ENCODE results near the gene SEC24D.

DNA sequence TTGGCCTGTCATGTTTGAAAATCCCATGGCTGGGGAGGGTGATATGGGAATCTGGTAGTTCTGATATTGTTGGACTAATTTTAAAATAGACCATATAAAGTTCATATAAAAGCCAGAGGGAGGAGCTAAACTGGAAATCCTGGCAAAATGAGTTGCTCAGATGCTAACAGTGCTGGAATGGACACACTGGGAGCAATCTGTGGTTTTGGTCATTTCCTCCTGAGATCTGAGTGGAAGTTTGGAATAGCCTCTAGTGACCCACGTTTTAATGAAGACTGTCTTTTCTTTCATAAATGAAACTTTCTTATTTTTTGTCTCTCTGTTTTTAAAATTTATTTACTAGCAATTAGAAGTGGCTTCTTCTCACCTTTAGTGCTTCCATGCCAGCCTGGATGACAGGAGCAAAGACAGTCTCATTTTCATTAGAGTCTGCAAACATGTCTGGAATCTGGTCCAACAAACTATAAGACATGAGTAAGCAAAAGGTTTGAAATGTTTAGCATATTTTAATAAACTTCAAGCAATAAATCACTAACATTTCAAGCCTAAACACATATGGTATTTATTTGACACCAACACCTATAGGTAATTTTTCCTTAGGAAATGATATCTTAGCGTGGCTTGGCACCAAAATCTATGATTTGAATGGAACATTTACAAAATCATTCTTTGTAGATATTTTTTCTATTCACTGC lies 84.2 kb downstream of the SEC24D start:
- TF ChIP-seq, protein P1, sequence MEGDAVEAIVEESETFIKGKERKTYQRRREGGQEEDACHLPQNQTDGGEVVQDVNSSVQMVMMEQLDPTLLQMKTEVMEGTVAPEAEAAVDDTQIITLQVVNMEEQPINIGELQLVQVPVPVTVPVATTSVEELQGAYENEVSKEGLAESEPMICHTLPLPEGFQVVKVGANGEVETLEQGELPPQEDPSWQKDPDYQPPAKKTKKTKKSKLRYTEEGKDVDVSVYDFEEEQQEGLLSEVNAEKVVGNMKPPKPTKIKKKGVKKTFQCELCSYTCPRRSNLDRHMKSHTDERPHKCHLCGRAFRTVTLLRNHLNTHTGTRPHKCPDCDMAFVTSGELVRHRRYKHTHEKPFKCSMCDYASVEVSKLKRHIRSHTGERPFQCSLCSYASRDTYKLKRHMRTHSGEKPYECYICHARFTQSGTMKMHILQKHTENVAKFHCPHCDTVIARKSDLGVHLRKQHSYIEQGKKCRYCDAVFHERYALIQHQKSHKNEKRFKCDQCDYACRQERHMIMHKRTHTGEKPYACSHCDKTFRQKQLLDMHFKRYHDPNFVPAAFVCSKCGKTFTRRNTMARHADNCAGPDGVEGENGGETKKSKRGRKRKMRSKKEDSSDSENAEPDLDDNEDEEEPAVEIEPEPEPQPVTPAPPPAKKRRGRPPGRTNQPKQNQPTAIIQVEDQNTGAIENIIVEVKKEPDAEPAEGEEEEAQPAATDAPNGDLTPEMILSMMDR (IDR thresholded peaks at IDR 0.05), result no peak
- TF ChIP-seq ZFX (IDR thresholded peaks at IDR 0.05; ENCODE audit: borderline replicate concordance), result no peak
